Stimulated activated CD4-positive, alpha-beta T cell treated with anti-CD3 and anti-CD28 coated beads, Interleukin-4, amount 100 ng/mL, for 4 hours (primary cell): ENCODE data around the gene HES5.

Experiments
- DNase-seq, 2 experiments: peaks; one replicate each; pipeline ENCODE4 v3.0.0-alpha.2; 2020

The HES5 gene

DNA sequence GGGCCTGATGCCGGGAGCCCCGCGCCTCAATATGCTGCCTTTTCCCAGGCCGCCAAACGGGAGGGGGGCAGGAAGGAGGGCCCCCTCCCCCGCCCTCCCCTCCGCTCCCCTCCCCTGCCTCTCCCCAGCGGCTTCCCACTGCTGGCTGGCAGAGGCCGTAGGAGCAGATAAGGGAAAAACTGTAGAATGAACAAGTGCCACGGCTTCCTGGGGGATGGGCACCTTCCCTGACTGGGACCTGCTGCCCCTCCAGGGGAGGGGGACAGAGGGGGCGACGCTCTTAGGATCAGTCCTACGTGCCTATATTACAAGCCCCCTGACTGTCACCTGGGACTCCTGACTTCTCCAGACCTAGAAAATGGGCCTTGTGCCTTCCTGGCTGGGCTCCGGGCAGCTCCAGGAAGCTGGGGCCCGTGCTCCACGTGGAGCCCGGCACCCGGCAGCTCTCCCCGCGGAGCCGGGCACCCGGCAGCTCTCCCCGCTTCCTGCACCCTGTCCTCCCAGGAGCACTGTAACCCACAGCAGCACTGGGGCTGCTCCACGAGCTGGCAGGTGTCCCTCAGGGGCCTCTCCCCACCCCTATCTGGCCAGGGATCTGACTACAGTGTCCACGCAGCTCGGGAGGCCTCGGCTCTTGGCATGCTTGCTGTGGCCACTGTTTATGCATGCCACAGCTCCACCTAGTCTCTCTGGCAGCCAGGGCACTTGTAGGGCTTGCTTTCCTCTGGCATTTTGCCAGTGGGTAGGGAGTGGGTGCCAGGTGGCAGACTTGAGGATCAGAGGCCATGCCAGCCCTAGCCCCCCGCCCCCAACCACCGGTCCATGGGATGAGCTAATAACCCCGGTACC lies 674 bp upstream of the HES5 start:
- DNase-seq, result no peak

DNA sequence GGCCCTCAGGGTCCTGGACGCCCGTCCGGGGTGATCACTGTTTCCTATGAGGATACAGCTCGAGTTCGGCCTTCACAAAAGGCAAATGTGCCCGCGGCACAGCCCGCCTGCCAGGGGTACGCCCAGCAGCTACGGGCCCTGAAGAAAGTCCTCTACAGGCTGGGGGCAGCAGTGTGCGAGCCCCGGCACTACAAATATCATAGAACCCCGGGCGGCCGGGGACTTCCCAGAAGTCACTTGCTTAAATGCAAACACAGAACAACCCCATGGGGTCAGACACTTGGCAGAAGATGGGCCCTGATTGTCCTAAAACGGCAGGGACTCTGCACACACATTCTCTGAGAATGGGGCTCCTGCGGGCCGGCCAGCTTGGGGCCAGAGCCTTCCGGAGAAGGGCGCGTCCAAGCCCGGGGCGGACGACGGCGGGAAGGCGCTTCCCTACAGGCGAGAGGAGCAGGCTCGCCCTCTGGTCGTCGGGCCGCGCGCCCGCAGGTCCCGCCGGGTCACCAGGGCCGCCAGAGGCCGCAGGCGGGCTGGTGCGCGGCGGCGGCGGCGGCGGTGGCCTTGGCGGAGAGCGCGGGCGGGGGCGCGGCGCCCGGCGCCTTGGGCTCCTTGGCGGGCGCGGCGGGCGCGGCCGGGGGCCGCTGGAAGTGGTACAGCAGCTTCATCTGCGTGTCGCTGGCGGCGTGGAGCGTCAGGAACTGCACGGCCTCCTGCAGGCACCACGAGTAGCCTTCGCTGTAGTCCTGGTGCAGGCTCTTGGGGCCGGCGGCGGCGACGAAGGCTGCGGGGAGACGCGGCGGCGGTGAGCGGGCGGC lies 888 bp downstream of the HES5 start:
- peak; percentile 51 to 60 for DNase-seq

DNA sequence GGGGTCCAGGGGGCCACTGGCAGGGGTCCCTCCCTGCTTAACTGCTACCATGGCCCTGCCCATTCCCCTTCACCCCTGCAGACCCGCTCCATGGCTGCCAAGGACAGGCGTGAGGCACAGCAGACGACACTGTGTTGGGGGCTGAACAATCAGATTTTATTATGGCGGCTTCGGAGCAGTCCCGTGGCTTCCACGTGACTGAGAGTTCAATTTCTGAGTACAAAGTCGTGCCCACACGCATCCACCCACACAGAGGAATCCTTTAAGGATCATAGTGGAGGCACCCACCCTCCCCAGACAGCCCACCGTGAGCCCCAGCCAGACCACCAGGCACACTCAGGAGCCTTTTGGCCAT lies 1.5 kb downstream of the HES5 start:
- DNase-seq, result no peak

DNA sequence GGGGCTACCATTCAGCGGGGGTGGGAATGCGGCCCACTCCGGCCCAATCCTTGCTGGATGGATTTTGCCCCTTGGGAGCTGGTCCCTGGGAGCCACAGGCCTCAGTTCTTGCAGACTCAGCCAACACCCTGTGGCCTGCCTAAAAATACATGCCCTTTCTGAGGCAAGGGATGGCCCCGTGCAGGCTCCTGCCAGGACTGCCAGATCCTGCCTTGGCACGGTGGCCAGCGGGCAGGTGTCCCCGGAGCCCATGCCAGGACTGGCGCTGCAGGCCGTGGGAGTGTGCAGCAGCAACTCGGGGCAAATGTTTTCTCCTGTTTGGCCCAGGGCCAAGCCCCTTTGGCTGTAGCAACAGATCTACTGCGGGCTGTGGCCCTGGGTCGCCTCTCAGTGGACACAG lies 2.0 kb downstream of the HES5 start:
- no peak for DNase-seq

DNA sequence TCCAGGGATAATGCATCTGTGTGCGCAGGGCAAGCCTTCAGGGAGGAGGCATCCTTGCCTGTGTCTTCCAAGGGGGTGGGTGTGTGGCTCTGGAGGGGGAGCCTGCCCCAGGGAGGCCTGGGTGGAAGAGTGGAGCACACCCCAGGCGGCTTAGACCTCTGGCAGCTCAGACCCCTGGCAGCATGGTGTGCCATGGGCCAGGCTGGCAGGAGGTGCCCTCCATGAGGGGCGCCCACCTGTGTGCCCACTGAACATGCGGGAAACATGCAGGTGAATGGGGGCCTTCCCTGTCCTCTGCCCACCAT lies 2.6 kb downstream of the HES5 start:
- no peak for DNase-seq

DNA sequence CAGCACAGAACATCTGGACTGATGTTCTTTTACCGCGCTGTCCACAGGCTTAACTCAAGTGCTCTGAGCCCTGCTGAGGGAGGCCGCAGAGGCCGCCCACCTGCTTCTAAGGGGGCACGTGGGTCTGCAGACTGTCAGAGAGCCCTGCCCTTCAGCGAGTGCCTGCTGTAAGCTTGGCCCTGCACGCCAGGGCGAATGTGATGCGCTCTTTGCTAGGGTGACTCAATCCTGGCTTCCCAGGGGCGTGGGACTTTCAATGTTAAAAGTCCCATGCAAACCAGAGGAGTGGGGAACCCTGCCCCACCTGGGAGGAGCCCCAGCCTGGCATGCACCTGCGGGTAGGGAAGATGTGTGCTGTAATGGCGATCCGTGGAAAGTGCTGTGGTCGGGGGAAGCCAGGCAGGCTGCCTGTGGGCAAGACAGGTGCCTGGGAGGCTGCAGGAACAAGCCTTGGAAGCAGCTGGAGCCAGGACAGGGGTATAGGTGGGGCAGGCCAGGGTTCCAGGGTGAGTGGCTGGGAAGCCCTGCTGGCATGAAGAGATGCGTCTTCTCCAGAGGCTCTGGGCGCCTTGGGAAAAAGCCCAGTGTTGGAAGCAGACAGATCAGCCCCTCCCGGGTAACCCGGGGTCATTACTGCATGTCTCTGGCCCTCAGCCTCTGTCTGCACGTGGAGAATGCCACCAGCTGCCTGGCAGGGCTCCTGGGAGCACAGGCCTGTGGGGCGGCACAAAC lies 3.1 kb downstream of the HES5 start:
- DNase-seq, result peak; percentile 56 to 59

DNA sequence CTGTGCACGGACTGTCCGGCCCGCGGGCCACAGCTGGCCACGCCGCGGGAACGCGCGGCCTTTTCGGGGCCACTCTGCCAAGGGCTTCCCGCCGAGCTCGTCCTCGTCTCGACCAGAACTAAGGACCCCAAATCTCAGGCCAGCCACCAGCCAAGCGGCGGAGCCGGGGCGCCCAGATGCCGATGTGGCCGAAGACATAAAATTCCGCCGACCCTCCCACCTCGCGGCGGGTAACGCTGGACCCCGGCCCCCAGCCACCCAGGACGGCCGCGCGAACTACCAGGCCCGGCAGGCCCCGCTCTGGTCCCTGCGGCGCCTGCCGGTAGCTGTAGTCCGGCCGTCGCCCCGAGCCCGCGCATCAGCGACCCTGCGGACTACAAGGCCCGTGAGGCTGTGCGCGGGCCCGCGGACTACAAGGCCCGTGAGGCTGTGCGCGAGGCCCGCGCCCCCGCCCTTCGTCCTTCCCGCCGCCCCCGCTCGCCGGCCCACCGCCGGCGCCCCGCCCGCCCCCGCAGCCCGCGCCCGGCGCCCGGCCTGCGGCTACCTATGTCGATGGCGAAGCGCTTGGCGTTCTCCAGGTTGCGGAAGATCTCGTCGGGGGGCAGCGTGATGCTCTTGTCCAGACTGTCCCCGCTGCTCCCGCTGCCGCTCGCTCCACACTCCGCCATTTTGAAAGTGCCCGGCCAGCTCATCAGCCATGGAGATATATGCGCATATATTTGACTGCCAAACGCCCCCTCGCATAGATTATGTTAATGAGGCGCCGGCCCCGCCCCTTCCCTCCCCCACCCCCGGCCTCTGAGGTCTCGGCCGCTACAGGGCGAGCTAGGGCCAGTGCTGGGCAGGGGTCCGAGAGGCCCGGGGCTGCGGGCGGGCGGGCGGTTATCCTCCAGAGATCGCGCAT lies 3.9 kb downstream of the HES5 start, which contains the start of gene PANK4:
Gene PANK4, minus strand, starts transcription at position 677 of the 904 bp plus-strand sequence. Its CDS starts 9 bp downstream, at position 668.
- DNase-seq, result peak; percentile 87 to 89

DNA sequence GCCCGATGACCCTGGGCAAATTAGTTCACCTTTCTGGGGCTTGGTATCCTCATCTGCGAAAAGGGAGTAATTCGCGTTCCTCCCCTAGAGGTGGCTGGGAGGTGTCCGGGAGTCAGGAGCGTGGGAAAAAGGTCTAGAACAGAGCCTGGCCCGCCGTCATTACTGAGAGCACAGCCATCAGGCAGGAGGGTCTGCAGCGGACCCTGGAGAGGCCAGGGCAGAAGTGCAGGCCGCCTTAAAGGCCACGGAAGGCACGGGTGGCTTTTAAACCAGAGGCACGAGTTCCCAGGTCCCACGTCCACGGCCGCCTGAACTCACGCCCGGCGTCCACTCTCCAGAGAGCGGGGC lies 4.5 kb downstream of the HES5 start:
- DNase-seq, result no peak

DNA sequence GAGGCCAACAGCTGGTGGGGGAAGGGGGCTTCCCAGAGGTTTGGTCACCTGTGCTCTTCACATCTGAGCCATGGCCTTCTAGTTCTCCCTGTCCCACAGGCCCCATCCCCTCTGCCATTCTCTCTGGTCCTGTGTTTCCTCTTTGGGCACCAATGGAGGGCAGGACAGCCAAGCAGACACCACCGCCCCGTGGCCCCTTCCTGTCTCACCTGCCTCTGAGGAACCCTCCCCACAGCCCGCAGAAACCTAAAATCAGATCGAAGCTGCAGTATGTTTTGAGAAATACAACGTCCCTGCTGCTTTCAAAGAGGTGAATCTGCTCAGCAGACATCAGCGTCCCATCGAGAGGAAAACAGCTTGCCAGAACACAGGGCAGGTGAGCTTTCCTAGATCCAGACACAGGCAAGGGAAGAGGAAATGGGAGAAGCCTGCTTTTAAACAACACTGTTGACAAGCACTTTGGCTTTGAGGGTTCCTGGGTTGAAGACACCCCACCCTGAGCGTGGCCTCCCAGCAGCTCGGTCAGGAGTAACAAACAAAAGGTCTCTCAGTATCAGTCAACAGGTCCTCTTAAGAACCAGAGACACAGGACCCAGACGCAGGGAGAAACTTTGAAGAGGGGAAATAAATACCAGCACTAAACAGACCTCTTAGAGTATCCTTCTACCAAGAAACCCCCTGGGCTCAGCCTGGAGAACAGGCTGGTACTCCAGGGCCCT lies 6.0 kb downstream of the HES5 start:
- DNase-seq, result peak in 1 of 2 experiments; percentile 27

DNA sequence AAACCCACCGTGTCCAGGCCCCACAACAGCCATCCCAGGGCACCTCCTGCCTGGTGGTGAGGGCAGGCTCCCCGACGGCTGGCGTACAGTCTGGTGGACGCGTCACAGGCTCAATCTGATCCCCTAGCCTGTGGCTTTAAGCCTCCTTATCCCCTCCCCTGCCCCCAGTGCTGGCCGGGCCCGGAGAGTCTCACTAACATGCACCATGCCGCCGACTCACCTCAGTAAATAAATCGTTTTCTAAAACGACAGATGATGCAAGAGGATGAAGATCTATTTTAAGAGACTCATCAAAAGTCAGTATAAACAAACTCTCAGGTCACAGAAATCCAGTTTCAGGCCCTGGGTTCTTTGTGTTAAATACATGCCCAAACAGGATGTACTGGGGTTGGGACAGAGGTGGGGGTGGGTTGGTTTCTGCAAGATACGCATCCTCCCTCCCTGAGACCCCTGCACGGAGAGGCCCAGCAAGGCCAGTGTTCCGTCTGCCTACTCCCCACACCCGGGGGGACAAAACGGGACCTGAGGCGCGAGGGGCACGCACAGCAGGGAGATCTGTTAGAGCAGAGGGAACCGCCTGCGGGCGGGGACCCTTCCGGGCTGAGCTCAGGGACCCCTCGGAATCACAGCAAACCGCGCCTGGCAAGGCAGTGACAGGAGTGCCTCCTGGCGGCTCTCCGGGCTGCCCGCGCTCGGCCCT lies 6.7 kb downstream of the HES5 start:
- DNase-seq, result no peak

DNA sequence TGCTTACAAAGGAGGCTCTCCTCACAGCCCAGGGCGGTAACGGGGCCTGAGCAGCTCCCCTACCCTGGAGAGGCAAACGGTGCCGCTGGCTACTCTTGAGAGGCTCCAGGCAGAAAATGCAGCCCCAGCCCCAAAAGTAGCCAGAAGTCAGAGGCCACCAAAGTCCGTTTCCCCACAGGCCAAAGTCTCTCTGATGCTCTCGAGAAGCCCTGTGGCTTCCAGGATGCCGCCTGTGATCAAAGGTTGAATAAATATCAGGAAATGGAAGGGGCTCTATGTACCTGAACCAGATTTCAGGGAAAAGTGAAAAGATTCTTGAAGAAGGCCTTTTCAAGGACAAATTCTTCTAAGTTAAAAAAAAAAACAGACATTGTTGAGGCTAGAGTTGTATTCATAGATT lies 7.8 kb downstream of the HES5 start:
- DNase-seq, result no peak

DNA sequence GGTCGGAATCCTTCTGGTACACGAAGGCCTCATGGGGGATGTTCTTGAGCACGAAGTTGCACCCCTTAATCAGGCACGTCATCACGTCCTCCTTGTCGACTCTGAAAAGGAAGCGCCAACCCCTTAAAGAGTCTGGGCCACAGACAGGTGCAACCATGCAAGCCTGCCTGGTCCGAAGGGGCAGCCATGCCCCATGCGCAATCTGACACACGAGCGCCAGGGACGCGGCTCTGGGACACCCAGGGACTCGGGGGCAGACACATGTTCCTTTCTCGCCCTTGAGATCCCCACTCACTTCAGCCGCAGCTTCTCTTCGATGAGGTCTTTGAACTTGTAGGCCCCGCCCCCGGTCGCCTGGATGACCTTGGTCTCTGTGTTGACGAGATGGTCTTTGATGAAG lies 9.3 kb downstream of the HES5 start:
- DNase-seq, result no peak

DNA sequence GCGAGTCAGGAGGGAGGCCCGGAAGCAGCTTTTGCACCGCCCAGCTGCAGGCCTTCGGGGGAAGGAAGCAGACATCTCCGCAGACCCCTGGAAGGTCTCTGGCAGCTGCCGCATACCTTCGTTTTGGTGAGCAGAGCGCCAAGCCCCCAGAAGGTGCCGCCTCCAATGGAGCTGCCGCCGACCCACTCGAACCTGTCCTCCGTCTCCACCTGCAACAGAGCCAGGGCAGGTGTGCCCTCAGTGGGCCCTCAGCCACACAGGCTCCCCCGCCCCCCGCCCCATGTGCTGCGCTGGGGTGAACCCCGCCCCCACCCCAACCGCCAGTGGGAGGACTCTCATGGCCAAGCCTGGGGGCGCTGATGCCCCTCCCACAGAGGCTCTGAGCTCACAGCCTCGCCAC lies 9.9 kb downstream of the HES5 start:
- DNase-seq, result no peak

DNA sequence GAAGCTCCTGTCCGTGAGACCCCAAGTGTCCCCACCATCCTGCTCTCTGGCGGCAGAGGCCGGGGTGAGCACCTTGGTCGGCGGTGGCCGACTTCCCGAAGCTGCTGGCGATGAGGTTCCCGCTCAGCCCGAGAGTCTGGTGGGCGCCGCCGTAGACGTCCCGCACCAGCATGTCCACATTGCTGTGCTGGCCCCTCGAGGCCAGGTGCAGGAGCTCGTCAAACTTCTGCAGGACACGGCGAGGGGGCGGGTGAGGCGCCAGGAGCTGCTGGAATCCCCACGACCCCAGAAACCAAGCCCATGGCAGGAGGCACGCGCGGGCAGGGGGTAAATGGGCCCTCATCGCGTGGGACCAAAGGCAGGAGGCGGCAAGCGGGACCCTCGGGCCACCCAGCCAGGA lies 10.3 kb downstream of the HES5 start:
- DNase-seq, result no peak

DNA sequence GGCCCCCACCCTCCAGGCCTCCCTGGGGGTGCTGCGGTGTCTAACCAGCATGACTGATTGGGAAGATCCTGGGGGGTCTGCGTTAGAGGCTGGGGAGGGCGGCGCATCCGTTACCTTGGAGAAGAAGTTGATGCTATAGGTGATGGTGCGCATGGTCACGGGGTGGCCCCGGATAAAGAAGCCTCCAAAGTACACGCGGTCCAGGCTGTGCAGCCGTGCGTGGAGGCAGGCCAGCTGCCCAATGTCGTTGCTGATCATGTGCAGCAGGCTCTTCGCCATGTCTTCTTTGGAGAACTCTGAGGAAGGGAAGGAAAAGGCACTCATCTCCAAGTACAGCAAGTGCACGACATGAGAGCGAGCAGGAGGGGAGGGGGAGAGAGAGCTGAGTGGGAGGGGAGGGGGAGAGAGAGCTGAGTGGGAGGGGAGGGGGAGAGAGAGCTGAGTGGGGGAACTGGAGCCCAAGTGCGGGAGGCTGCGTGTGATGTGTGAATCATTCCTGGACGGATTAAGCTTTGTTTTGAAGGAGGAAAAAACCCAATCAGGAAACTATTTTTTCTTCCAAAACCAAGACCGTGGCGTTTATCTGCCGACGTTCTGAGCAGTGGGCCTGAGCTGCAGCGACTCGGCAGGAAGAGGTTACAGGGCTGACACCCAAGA lies 10.9 kb downstream of the HES5 start:
- no peak for DNase-seq

DNA sequence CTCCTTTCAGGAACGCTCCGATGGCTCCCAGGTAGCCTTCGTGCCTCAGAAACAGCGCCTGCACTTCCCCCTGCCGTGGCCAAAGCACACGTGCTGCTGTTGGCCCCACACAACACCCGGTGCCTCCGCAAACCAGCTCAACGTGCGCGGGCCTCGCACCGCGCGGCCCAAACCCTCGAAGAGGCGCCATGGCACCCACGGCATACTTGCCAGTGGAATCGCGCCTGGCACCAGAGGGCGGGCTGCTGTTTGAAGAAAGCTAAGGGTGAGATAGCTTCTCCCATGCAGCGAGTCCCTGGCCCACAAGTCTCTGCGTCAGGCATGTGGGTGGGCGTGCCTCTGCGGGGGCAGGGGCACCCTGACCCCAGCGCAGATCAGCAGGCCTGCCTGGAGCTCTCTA lies 11.5 kb downstream of the HES5 start:
- no peak for DNase-seq

DNA sequence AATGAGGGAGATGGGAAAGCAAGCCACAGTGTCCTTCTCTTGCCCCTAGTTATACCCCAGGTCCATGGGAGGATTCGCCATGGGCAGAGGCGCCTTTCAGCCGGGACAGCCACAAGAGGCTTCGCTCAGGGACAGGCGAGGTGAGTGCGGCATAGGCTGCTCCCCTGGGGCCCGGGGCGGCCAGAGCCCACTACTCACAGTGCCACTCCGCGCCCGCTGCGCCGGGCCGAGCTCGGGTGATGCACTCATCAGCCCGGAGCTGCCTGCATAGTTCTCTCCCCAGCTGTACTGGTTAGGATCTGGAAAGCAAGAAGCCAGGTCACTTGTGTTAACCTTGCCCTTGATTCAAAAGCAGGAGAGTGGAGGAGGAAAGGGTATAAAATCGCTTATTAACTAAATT lies 12.1 kb downstream of the HES5 start:
- DNase-seq, result no peak

DNA sequence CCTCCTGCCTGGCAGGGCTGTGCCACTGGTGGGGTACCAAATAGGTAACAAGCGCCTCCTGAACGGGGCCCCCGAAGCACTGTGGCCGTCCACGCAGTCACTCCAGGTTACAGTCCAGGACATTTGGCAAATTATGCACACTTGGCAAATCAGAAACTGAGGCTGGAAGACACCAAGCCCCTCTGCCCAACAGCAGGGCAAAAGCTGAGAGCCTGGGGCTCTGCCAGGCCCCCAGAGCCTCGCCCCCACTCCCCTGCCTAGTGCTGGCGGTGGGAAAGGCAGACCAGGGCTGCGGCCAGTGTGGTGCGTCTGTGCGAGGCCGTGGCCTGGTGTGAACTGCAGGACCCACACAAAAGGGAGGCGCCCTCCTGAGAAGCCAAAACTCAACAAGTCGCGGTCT lies 13.1 kb downstream of the HES5 start:
- DNase-seq, result no peak

DNA sequence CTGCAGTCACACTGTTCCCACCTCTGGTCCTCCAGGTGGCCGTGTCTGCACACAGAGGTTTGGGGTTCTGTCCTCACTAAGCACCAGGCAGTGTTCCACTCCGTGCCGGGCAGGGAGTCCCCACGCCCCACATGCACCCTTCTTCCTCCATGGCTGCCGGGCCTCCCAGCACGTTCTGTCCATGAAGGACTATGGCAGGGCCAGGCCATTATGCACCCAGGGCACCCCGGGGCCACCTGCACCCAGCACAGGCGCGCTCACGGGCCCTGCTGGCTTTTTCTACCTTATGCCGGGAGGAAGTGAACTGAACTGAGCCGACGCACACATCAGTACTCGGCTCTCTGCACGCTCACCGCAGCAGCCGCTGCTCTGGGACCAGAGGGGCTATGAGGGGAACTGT lies 13.9 kb downstream of the HES5 start:
- DNase-seq, result no peak

DNA sequence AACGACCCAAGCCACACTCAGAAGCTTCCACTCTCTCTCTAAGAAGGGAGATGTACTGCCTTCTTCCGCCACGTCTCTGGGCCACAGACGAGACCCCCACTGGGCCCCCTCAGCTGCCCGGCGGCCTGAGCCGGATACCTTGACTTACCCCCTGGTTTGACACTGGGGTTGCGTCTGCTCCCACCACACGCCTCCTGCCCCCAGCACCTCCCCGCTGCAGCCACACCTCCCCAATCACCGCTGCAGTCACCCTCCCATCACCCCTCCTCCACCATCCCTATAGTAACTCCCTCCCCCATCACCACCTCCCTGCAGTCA lies 14.3 kb downstream of the HES5 start:
- no peak for DNase-seq
